ENCODE data around the gene JCAD. TPM values are rescaled to one million over a fixed set of nuclear protein-coding genes. Genes with fewer than 3 reads are reported as not detected.
"Not testable (repeated sequence)": the region's sequence is repeated elsewhere in the genome, so short reads cannot be mapped to it uniquely, and the experiment has no call there.

Gene JCAD
- 10 to 100 TPM; 44.6 to 52.8 TPM for total RNA-seq
- long read RNA-seq, full-length matches to known transcripts: 3 of 25 reads
- long read RNA-seq, partial matches to known transcripts: 8 of 25 reads
- long read RNA-seq, other reads (novel, unspliced or antisense): 14 of 25 reads

DNA sequence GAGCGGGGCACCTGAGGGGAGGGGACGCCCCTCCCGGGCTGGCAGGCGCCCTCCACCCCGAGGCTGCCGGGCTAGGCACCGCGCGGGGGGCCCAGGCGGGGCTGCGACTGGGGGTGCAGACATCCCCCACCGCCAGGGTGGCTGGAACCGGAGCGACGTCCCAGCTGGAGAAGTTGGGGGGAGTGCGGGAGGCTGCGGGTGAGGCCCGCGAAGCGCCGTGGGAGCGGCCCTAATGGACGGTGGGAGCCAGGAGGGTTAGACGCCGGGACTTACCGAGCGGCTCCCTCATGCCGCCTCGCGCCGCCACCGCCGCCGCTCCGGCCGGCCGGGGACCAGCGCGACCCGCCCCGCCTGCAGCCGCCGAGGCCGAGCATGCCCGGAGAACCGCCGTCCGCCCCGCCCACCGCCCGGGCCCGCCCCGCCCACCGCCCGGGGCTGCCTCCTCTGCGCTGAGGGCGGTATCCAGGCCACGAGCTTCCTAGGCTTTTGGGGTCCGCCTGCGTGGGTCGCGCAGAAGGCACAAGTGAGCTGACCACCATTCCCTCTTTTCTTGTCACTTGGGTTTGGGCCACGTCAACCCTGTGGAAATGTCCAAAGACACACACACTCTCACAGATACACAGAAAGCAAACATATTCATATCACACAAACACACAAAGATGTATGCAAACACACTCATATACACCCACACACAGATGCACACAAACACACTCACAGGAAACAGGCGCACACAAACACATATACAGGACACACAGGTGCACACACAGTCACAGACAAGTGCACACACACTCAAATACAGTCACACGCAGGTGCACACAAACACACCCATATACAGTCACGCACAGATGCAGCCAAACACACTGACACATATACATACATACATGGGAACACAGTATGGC lies at the start of gene JCAD:
Gene JCAD, minus strand, starts transcription at position 378 of the 899 bp plus-strand sequence. CDS start 11,774 bp downstream, outside the sequence.
- DNase-seq: peak; percentile 84
- intact Hi-C loops (cut with DNase I): no loop called here
- ATAC-seq: peak; percentile 93 to 96

DNA sequence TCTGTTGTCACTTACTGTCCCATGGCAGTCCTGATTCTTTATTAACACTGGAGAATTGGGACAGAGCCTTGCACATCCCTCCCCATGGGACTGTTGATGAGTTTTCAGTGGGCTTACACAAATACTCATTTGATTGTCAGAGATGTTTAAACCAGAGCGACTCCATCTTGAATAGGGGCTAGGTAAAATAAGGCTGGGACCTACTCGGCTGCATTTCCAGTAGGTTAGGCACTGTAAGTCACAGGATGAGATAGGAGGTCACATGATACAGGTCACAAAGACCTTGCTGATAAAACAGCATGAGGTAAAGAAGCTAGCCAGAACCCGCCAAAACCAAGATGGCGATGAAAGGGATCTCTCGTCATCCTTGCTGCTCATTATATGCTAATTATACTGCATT lies 47.6 kb upstream of the JCAD start:
- ATAC-seq (no peak), DNase-seq (no peak)
- intact Hi-C loops (cut with DNase I): no loop called here

GRCh38 chr10:30103595-30104320 lies 44.4 kb upstream of the JCAD start:
- ATAC-seq (no peak), DNase-seq (no peak)
- intact Hi-C loops (cut with DNase I): no loop called here

GRCh38 chr10:30099706-30100105 lies 40.3 kb upstream of the JCAD start:
- DNase-seq; ATAC-seq; intact Hi-C loops (cut with DNase I): not testable (repeated sequence)

DNA sequence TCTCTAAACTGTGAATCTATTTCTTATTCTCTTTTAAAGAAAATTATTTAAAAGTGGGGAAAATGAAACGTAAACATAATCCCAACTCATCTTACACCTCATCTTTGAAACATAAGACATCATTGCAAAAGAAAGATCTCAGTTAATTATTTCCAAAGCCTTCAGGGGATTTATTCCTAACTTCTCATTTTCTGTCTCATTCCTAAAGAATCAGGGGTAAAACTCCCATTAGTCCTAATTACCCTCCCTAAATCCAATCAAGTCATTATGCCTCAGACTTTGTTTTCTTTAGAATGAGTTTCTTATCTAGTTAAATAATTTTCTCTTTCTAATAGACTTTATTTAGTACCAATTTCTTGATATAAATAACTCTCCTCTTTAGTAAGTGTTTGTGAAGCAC lies 39.7 kb upstream of the JCAD start:
- no peak for ATAC-seq
- DNase-seq: no peak
- intact Hi-C loops (cut with DNase I): no loop called here

GRCh38 chr10:30098629-30099028 lies 39.2 kb upstream of the JCAD start:
- no peak for ATAC-seq
- intact Hi-C loops (cut with DNase I): no loop called here
- no peak for DNase-seq

GRCh38 chr10:30096564-30096963 lies 37.2 kb upstream of the JCAD start:
- DNase-seq: no peak
- no peak for ATAC-seq
- intact Hi-C loops (cut with DNase I): no loop called here

DNA sequence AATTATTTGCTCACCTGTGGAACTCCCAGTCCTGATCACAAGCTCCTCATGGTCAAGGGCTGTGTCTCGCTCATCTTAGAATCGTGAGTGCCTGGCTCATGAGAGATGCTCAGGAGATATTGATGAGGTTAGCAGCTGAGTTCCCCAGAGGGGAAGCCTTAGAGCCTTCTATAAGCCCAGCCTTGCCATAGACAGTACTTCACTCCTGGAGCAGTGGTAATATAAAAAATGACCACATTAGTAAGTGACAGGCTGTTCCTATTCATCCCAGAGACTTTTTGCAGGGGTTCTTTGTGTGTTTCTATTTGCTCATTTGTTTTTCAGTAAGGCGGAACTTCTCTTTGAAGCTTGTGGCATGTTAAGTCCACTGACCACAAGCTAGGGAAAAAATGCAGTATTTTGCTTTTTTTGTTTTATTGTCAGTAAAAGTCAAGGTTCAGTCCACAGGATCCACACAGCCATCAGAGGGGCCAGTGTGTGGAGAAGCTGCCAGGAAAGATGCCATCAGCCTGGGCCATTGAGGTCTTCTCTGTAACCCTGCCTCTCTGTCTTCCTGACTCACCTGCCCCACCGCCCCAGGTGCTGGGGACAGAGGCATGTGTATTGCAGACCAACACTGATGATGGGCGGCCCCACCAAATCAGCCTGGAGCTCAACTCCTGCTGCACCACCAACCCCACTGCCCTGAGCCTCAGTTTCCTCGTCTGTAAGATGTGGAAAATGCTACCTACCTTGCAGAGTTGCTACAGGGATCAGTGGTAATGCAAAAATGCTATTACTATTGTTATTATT lies 36.4 kb upstream of the JCAD start:
- DNase-seq: no peak
- no peak for ATAC-seq
- intact Hi-C loops (cut with DNase I): no loop called here

DNA sequence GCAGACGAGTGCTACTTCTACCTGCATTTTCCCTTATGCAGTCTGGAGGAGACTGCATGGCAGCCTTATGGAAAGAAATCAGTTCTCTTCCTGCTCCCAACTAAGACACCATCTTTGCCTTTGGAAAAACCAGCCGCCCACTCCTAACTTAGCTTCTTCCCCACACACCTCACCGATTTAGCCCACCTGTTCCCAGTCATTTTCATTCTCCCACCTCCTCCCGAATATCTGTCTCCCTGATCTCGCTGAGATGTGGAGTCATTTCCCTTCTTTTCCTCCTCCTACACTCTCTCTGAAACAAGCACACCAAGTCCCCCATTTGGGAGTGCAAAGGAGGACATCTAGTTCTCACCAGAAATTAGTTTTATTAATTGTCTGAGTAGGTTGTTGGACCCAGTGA lies 35.2 kb upstream of the JCAD start:
- ATAC-seq (no peak), DNase-seq (no peak)
- intact Hi-C loops (cut with DNase I): no loop called here

DNA sequence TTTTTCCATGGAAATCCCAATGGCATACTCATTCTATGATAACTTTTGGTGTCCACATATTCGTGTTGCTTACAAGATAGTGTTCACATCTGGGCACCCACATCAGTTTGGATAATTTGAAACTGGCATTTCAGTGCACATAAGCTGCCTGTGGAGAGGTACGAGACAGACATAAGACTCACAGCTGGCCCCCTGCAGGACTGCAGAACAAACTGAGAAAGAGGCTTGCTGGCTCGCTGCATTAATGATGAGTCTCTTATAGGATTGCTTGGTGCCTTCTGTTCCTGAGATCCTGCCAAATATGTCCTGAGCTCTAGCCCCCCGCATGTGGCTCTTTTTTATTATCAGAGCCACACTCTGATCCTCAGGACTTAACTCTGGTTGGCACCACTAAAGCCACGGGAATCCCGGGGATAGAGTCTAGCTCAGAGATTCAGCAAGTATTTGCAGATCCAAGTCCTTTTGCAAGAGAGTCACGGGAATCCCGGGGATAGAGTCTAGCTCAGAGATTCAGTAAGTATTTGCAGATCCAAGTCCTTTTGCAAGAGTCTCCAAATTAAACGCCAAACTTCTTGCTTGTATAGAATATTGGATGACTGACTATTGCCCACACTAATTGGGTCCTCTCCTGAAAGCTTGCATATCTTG lies 34.0 kb upstream of the JCAD start:
- no peak for DNase-seq
- ATAC-seq: no peak
- intact Hi-C loops (cut with DNase I): no loop called here

- DNase-seq (no peak), ATAC-seq (no peak)
- intact Hi-C loops (cut with DNase I): no loop called here
These were observed 32.9 kb upstream of the JCAD start for GRCh38 chr10:30092151-30092790.

DNA sequence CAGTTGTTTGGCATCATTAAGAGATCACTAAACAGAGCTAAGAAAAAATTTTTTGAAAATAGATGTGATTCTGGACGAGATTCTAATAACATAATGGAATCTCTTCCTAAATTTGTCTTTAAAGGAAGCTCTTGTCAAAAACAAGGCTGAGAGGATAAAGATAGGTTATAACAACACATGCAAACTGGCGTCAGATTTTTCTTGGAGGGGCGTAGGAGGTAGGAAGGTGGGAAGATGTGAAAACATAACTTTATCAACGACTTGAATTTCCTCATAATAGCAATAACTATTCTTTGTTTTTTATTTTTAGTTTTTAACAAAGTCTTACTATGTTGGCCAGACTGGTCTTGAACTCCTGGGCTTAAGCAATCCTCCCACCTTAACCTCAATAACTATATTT lies 31.8 kb upstream of the JCAD start:
- no peak for DNase-seq
- intact Hi-C loops (cut with DNase I): no loop called here
- no peak for ATAC-seq

DNA sequence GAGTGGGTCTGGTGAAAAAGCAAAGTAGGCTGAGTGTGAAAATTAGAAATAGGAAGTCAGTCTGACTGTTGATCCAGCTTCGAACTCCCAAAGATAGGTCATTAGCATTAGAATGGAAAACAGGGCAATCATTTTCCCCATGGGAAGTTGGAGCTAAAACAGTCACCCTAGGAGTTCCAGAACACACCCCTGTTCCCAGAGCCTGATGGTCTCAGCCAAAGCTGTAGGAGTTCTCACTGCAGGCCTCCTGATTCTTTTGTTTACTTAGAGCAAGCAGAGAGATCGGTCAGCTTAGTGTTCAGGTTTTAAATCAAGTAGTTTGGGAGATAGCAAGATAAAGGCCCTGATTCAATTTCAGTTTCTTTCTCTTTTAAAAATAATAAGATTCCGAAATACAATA lies 28.8 kb upstream of the JCAD start:
- DNase-seq: no peak
- peak; percentile 17 to 34 for ATAC-seq
- intact Hi-C loops (cut with DNase I): no loop called here

GRCh38 chr10:30083934-30084333 lies 24.5 kb upstream of the JCAD start:
- intact Hi-C loops (cut with DNase I): no loop called here
- ATAC-seq (no peak), DNase-seq (no peak)

- no peak for ATAC-seq
- intact Hi-C loops (cut with DNase I): no loop called here
These were observed 21.8 kb upstream of the JCAD start for GRCh38 chr10:30081182-30081581.

GRCh38 chr10:30080161-30080560 lies 20.8 kb upstream of the JCAD start:
- no peak for DNase-seq
- intact Hi-C loops (cut with DNase I): no loop called here
- ATAC-seq: no peak

More at GRCh38 chr10:30081182-30081581, 21.8 kb upstream of the JCAD start:
- no peak for DNase-seq

DNA sequence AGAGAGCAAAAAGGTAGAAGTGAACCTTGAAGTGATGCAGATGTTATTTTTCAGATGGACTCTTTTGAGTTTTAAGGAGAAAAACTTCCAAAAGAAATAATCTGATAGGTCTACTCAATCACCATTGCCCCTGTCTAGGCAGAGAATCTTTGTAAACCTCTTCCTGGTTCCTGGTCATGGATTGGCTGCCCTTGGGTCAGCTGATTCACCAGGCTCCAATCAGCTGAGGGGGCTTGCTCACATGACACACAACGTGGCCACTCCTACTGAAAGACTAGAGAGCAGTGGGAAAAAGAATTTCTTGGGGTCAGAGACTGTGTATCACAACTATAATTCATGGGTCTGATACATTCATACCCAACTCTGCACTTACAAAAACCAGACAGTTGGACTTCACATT lies 20.0 kb upstream of the JCAD start:
- ATAC-seq: no peak
- intact Hi-C loops (cut with DNase I): no loop called here
- DNase-seq: no peak

DNA sequence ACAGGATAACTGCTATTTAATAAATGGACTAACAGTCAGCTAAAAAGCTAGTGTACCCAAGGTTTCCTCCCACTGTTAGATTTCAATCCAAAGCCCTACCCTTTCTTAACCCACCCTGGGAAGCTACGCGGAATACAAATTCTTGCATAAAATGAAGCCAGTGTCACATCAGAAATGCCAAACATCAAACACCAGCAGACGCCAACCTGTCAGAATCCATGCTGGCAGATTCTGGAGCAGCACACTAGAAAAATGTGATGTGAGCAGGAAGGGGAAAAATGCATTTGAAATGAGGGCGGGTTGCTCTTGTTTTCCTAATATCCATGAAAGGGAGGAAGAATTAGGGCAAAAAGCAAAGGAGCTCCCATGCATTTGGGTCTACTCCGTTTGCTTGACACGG lies 16.1 kb upstream of the JCAD start:
- ATAC-seq: no peak
- intact Hi-C loops (cut with DNase I): no loop called here
- DNase-seq: no peak

DNA sequence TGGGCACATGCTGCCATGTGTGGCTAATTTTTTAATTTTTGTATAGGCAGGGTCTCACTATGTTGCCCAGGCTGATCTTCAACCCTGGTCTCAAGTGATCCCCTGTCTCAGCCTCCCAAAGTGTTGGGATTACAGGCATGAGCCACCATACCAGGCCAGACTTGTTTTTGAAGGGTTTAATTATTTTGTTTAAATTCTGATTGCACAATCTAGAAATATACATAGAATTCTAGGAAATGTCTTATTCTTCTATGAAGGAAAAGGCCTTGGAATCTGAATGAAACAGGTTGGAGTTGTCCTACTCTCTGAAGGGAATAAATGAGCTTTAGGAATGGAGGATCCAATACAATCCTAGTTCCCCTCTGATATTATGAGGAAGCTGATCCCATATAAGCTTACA lies 15.5 kb upstream of the JCAD start:
- DNase-seq (no peak), ATAC-seq (no peak)
- intact Hi-C loops (cut with DNase I): no loop called here
